ENCODE measurements around the gene CYP19A1. TPM values are rescaled to one million over a fixed set of nuclear protein-coding genes. Genes with fewer than 3 reads are reported as not detected.
"Not testable (repeated sequence)": the region's sequence is repeated elsewhere in the genome, so short reads cannot be mapped to it uniquely, and the experiment has no call there.

The CYP19A1 gene
- total RNA-seq, 2 experiments from 2014 or later = not detected

DNA sequence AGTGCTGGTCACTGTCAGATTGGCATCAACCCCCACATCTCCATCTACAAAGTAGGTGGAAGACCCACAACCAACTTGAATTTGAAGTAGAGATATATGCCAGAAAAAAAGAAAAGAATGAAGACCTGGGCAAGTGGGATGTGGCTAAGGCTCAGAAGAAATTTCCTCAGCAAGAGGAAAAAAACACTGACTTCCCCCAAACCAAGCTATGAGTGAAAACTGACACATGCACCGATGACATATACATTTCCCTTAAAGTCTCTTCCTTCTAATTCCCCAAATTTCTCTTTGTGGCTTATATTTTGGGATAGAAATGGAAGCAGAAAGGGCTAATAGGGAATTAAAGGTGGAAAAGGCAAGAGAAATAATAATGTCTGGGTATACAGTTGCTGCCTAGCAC lies 59.0 kb downstream of the CYP19A1 start:
- no peak overlapping the region for H3K27ac Mint-ChIP-seq
- H3K9me3 Mint-ChIP-seq = no peaks in the 10 kb centered on the region
- DNase-seq = no peak
- H3K4me1 Mint-ChIP-seq = no peaks in the 10 kb centered on the region
- no peak overlapping the region for H3K4me3 Mint-ChIP-seq
- H3K36me3 Mint-ChIP-seq = no peaks in the 10 kb centered on the region
- peaks cover 46% of the 10 kb centered on the region for H3K27me3 Mint-ChIP-seq

DNA sequence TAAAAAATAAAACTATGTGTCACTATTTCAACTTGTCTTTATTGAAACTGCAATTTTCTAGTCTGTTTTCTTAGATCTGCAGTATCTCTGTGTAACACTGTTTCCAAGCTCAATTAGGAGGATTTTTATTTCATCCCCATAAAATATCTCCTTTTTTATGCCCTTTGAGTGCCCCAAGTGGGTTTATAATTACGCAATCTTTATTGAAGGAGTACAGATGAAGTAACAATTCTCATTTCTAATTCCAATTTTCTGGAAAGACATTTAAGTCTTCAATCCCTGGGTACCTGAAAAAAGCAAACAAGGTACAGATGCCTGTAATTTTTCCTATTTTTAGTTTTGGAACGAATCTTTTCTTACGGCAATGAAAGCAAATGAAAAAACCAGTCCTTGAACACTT lies 61.3 kb downstream of the CYP19A1 start:
- H3K27ac Mint-ChIP-seq = no peak overlapping the region
- H3K4me3 Mint-ChIP-seq = no peak overlapping the region
- no peaks in the 10 kb centered on the region for H3K4me1 Mint-ChIP-seq
- H3K9me3 Mint-ChIP-seq = no peaks in the 10 kb centered on the region
- H3K36me3 Mint-ChIP-seq = no peaks in the 10 kb centered on the region
- no peak for DNase-seq
- peaks cover 53% of the 10 kb centered on the region for H3K27me3 Mint-ChIP-seq

DNA sequence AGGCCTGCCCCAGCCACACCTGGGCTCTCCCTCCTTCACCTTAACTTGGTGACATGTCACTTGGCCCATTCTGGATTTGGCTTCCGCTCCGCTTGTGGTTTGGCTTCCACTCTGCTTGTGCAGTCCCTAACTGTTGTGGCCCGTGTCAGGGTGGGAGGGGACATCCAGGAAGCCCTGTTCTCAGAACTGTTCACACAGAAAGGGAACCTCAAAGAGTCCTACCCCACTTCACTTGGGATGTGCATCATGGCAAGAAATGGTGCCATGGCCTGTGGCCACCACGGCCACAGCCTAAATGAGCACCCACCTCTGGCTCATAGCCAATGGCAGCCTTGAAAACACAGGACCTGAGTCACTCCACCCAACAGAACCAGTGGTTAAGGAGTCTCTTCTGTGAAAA lies 63.4 kb downstream of the CYP19A1 start:
- H3K36me3 Mint-ChIP-seq = no peaks in the 10 kb centered on the region
- H3K4me3 Mint-ChIP-seq = no peak overlapping the region
- H3K4me1 Mint-ChIP-seq = no peaks in the 10 kb centered on the region
- H3K27ac Mint-ChIP-seq = no peak overlapping the region
- H3K9me3 Mint-ChIP-seq = no peaks in the 10 kb centered on the region
- DNase-seq = no peak
- H3K27me3 Mint-ChIP-seq = peaks cover 40% of the 10 kb centered on the region

DNA sequence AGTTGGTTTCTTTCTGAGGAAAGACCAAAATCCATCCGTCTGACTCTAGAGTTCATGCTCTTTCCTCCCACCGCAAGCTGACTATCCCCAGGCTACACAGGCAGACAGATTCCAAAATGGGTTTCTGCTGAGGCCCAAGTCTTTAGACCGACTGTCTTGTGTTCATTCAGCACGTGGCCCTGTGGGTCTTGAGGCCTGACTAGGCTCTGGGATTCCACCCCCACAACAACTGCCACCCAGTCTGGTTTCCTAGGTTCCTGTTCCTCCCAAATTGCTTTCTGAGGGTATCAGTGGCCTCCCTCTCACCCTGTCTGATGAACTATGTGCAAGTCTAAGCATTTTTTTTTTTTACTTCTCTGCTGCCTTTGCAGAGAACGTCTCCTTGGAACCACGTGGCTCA lies 67.7 kb downstream of the CYP19A1 start:
- no peaks in the 10 kb centered on the region for H3K36me3 Mint-ChIP-seq
- H3K4me1 Mint-ChIP-seq = no peaks in the 10 kb centered on the region
- H3K27me3 Mint-ChIP-seq = peaks cover 49% of the 10 kb centered on the region
- no peak for DNase-seq
- no peak overlapping the region for H3K4me3 Mint-ChIP-seq
- no peak overlapping the region for H3K27ac Mint-ChIP-seq
- no peaks in the 10 kb centered on the region for H3K9me3 Mint-ChIP-seq

DNA sequence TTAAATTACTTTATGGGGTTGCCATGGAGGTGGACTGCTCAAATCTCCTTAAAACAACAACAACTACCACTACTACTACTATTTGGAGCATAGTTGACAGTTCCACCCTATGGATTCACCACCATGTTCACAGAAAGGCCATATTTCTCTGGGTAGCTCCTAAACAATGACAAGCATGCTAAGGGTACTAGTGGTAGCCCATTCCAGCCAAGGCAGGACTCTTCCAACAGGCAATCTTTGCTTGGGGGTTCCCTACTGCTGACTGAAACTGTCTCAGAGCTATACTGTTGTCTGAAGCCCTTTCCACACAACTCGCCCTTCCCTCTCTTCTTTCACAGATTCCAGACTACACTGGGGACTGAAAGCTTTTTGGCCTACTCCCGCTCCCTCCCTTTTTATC lies 68.9 kb downstream of the CYP19A1 start:
- Mint-ChIP-seq H3K27me3 (peaks cover 53% of the 10 kb centered on the region), H3K27ac (no peak overlapping the region), H3K36me3 (no peaks in the 10 kb centered on the region), H3K4me3 (no peak overlapping the region), H3K9me3 (no peaks in the 10 kb centered on the region), H3K4me1 (no peaks in the 10 kb centered on the region)
- DNase-seq = no peak

DNA sequence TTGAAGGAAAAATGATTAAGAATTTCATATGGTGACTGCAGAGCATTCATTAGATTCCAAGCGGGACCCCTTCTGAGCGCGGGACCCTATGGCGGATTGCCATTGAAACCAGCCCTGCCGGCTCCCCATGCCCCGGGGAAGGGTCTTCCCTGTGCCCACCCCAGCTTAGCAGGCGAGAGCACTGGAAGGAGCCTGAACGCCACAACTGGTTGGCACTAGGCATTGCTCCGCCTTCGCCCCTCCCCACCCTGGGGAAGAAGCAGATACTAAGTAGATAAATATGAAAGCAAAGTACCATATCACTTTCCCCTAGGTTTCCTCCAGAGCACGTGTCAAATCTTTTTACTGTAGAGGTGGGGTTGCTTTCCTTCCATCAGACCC lies 70.7 kb downstream of the CYP19A1 start:
- peaks cover 46% of the 10 kb centered on the region for H3K27me3 Mint-ChIP-seq
- no peaks in the 10 kb centered on the region for H3K9me3 Mint-ChIP-seq
- DNase-seq = no peak
- H3K4me3 Mint-ChIP-seq = no peak overlapping the region
- no peak overlapping the region for H3K27ac Mint-ChIP-seq
- H3K4me1 Mint-ChIP-seq = no peaks in the 10 kb centered on the region
- no peaks in the 10 kb centered on the region for H3K36me3 Mint-ChIP-seq

DNA sequence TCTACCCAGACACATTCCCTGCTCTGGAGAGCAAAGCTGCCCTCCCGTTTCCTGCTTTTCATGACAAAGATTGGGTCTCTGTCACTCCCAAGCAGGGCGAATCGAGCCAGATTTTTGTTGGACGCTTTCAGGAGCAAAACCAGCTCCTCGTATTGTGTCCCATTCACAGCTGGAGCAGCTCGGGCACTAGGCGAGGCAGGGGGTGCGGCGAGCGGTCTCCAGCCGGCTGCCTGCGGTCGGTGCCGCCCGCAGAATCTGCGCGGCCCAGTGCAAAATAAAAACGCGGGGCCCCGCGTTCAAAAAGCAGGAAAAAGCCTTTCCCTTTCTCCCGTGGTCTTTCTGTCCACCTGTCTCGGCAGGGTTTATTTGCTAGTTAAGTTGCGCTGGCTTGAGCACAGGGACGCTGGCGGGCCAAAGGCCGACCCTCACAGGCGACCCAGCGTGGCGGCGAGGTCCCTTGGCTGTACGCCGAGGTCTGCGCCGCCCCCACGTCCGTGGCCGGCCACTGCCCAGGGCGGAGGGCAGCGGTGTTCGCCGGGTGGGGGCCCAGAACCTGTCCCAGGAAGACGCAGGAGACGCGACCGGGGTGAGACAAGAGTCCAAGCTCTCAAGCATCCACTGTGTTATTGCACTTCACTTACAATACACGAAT lies 71.2 kb downstream of the CYP19A1 start:
- no peaks in the 10 kb centered on the region for H3K36me3 Mint-ChIP-seq
- H3K4me1 Mint-ChIP-seq = no peaks in the 10 kb centered on the region
- DNase-seq = no peak
- H3K9me3 Mint-ChIP-seq = no peaks in the 10 kb centered on the region
- no peak overlapping the region for H3K27ac Mint-ChIP-seq
- peaks cover 45% of the 10 kb centered on the region for H3K27me3 Mint-ChIP-seq
- H3K4me3 Mint-ChIP-seq = no peak overlapping the region

DNA sequence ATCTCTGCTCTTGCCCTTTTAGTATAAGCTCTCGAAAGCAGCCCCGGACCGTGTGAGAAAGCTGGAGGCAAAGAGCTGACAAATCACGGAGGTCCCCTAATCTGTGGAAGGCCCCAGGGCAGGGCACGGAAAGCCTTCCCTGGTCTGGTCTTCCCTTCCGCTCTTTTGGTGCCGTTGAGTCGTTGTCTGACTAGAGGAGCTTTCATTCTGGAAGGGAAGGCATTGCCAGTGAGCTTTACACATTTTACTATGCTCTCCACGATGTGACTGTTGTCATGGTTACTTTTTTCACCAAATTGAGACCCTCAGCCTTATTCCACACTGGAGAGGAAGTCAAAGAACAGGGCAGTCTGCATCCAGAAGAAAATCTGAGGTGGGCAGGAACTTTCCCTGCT lies 71.7 kb downstream of the CYP19A1 start:
- H3K9me3 Mint-ChIP-seq = no peaks in the 10 kb centered on the region
- H3K36me3 Mint-ChIP-seq = no peaks in the 10 kb centered on the region
- H3K4me1 Mint-ChIP-seq = no peaks in the 10 kb centered on the region
- H3K4me3 Mint-ChIP-seq = no peak overlapping the region
- H3K27ac Mint-ChIP-seq = no peak overlapping the region
- peaks cover 45% of the 10 kb centered on the region for H3K27me3 Mint-ChIP-seq
- DNase-seq = no peak

DNA sequence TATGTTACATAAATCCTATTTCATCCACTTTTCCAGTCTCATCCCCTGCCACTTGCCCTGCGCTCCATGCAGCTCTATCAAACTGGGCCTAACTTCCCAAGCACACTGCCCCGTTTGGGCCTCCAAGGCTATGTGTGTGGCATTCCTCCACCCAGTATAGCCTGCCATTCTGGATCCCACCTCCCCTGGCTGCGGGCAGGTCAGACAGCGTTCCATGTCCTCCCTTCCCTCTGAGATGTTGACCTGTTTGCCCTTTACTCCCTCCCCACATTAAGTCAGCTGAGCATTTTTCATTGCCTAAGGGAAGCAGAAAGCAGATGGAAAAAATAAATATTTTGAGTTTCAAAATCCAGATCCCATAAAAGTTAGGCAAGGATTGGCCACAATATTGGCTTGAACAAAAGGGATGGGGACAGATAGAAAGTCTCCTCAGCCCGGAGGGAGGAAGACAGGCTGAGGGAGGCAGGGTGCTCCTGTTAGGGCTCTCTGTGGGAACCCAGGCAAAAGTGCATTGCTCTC lies 73.3 kb downstream of the CYP19A1 start:
- no peak overlapping the region for H3K27ac Mint-ChIP-seq
- H3K4me1 Mint-ChIP-seq = no peaks in the 10 kb centered on the region
- H3K27me3 Mint-ChIP-seq = peaks cover 45% of the 10 kb centered on the region
- H3K9me3 Mint-ChIP-seq = peaks cover 3% of the 10 kb centered on the region
- DNase-seq = no peak
- no peaks in the 10 kb centered on the region for H3K36me3 Mint-ChIP-seq
- no peak overlapping the region for H3K4me3 Mint-ChIP-seq

DNA sequence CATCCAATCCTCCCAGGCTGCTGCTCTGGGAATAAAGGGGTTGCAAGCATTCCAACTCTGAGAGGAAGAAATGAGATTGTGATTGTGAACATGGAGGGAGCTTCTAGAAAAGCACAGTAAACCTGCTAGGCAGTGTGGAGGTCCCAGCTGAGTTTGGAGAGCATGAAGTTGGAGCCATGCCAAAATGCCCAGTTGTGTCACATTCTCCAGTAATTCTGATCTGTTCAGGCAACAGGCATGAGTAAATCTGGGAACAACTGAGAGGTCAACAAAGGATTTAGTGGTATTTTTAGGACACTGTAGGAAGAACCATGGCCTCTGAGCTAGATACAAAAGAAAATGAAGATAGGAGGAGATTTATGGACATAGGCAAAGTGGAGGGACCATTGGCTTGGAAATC lies 74.7 kb downstream of the CYP19A1 start:
- Mint-ChIP-seq H3K4me1 (no peaks in the 10 kb centered on the region), H3K27me3 (peaks cover 34% of the 10 kb centered on the region), H3K4me3 (no peak overlapping the region), H3K9me3 (peaks cover 3% of the 10 kb centered on the region), H3K27ac (no peak overlapping the region), H3K36me3 (no peaks in the 10 kb centered on the region)
- DNase-seq = no peak

DNA sequence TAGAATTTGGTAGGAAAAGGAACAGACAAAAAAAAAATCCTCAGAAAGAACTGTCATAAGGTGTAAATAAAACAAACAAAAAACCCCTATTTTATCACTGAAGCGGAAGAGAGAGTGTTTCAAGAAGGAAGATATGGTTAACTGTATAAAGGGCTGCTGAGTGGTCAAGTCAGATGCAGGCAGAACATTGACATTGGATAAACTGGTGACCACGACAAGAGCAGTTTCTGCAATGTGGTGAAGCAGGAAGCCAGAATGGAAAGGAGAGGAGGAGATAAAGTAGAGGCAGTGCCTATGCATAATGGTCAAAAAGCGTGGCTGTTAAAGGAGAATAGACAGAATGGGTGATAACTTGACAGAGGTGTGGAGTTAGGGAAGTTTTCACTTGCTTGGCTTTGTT lies 75.3 kb downstream of the CYP19A1 start:
- H3K27ac Mint-ChIP-seq = no peak overlapping the region
- H3K4me3 Mint-ChIP-seq = no peak overlapping the region
- H3K27me3 Mint-ChIP-seq = peaks cover 34% of the 10 kb centered on the region
- no peaks in the 10 kb centered on the region for H3K36me3 Mint-ChIP-seq
- H3K9me3 Mint-ChIP-seq = peaks cover 3% of the 10 kb centered on the region
- no peaks in the 10 kb centered on the region for H3K4me1 Mint-ChIP-seq
- no peak for DNase-seq

DNA sequence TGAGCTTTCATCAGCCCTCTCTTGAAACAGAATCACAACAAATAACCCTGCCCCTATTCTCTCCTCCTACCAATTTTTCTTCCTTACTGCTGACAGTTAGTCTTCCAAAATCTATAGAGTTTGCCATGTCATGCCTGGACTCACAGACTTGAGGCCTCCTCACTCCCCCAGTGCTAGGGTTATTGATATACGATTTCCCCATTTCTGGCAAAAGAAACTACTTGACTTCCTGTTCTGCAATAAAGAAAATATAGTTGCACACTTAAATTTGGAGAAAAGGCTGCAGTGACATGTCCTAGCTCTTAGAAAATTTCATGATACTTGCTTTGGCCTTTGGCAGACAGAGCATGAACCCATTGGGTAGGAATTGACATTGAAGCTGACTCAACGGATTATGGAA lies 75.9 kb downstream of the CYP19A1 start:
- DNase-seq = no peak
- Mint-ChIP-seq H3K4me3 (no peak overlapping the region), H3K4me1 (no peaks in the 10 kb centered on the region), H3K9me3 (peaks cover 3% of the 10 kb centered on the region), H3K27me3 (peaks cover 30% of the 10 kb centered on the region), H3K36me3 (no peaks in the 10 kb centered on the region), H3K27ac (no peak overlapping the region)

DNA sequence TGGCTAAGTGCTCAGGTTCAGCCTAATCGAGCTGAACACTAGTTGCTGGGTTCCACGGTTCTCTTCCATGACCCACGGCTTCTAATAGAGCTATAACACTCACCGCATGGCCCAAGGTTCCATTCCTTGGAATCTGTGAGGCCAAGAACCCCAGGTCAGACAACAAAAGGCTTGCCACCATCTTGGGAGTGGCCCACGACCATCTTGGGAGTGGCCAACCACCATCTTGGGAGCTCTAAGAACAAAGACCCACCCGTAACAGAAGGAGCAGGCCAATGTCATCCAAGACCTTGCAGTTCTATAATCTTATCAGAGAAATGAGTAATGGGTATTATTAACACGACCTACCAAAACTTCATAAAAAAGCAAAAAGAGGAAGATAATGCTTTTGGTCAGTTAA lies 77.3 kb downstream of the CYP19A1 start:
- H3K36me3 Mint-ChIP-seq, H3K4me1 Mint-ChIP-seq, H3K4me3 Mint-ChIP-seq, H3K27ac Mint-ChIP-seq, H3K9me3 Mint-ChIP-seq, DNase-seq: not testable (repeated sequence)
- peaks cover 17% of the 10 kb centered on the region for H3K27me3 Mint-ChIP-seq

DNA sequence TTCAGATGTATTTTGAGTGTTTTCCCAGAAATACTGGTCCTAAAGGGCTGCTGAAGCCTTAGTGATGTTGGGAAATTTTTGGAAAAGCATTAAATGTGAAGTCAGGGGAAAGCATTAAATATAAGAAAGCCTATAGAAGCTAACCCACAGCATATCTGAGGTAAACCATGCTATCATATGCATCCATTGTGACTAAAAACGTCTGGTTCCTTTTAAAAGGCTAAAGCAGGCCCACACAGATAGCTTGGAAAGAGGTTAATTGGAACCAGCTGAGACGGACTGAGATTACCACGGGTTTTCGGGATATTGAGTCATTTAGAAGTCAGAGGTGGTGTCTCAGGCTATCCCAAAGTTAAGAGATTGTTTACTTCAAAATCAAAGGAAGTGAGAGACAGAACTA lies 78.2 kb downstream of the CYP19A1 start:
- no peak for DNase-seq
- Mint-ChIP-seq H3K4me3 (no peak overlapping the region), H3K27me3 (peaks cover 9% of the 10 kb centered on the region), H3K27ac (no peak overlapping the region), H3K4me1 (no peaks in the 10 kb centered on the region), H3K9me3 (peaks cover 3% of the 10 kb centered on the region), H3K36me3 (no peaks in the 10 kb centered on the region)

DNA sequence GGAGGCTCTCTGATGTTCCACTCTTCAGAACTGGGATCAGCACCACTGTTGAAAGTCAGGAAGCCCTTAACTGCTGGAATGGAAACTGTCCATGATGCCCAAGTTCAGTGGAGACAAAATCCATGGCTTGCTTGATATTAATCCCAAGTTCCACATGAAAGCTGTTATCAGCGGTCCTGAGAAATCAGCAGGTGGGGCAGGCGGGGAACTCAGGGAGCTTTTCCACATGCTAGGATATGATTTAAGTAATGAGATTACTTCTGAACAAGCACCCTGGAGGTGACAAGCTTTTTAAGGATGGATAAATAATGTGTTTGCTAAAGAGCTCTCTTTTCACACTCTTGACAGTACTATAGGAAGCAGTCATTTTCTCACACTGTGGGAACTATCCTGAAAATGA lies 82.9 kb downstream of the CYP19A1 start:
- peaks cover 9% of the 10 kb centered on the region for H3K27me3 Mint-ChIP-seq
- H3K27ac Mint-ChIP-seq = no peak overlapping the region
- DNase-seq = no peak
- H3K4me1 Mint-ChIP-seq = no peaks in the 10 kb centered on the region
- H3K4me3 Mint-ChIP-seq = no peak overlapping the region
- no peaks in the 10 kb centered on the region for H3K36me3 Mint-ChIP-seq
- H3K9me3 Mint-ChIP-seq = no peaks in the 10 kb centered on the region

DNA sequence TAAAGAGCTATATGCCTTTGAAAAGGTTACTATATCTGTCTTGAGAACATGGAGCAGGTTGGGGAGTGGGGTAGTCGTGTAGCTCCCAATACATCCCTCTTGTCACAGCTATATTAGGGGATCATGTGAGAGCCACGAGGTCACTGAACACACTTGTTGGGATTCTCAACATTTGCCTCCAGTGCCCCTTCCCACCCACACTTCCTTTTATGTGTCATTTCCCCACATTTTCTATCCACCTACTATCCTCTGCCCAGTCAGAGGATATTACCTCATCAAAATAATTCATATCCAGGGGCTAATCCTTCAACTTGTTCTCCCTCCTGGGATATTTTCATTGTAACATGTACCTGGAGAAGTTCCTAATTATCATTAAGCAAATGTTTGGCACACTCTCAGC lies 85.0 kb downstream of the CYP19A1 start:
- H3K27me3 Mint-ChIP-seq = peaks cover 10% of the 10 kb centered on the region
- H3K36me3 Mint-ChIP-seq = no peaks in the 10 kb centered on the region
- no peak overlapping the region for H3K27ac Mint-ChIP-seq
- no peaks in the 10 kb centered on the region for H3K9me3 Mint-ChIP-seq
- DNase-seq = no peak
- H3K4me1 Mint-ChIP-seq = no peaks in the 10 kb centered on the region
- no peak overlapping the region for H3K4me3 Mint-ChIP-seq

Data from activated naive CD8-positive, alpha-beta T cell treated with anti-CD3 and anti-CD28 coated beads for 36 hours (primary cell).